ENCODE results near the gene SPPL2C.

SPPL2C gene

GRCh38 chr17:45894022-45894784 lies 49.5 kb downstream of the SPPL2C start, which contains the start of gene MAPT:
Gene MAPT, plus strand, starts transcription at chr17:45894554. Its CDS starts 67,784 bp downstream, at chr17:45962338.
- H3K27ac ChIP-seq, result no peak within 1 kb of the TSS
- no peak for TF ChIP-seq Cebpa-rat (IDR thresholded peaks at IDR 0.05)
- H3K4me1 ChIP-seq, result peaks cover 12% of the 10 kb centered on the region
- H3K9me3 ChIP-seq, result no peaks in the 10 kb centered on the region
- peak within 1 kb of the TSS; percentile 73 for H3K4me3 ChIP-seq
- peak within 1 kb of the TSS; percentile 68 for H3K9ac ChIP-seq
- H4K20me1 ChIP-seq, result peaks cover 40% of the 10 kb centered on the region
- peak within 1 kb of the TSS; percentile 100 for H3K4me2 ChIP-seq
- H3K36me3 ChIP-seq, result no peaks in the 10 kb centered on the region
- peaks cover 63% of the 10 kb centered on the region for H3K27me3 ChIP-seq

GRCh38 chr17:45895304-45895968 lies 50.8 kb downstream of the SPPL2C start:
- Histone ChIP-seq H3K9me3 (no peaks in the 10 kb centered on the region), H3K36me3 (no peaks in the 10 kb centered on the region), H3K27ac (no peak overlapping the region), H3K4me1 (peaks cover 12% of the 10 kb centered on the region), H3K4me2 (peak overlapping the region; percentile 100), H3K4me3 (peak overlapping the region; percentile 73), H3K27me3 (peaks cover 75% of the 10 kb centered on the region), H4K20me1 (peaks cover 44% of the 10 kb centered on the region), H3K9ac (peak overlapping the region; percentile 68; the same call in 1 of the 2 replicates)
- no peak for TF ChIP-seq Cebpa-rat (IDR thresholded peaks at IDR 0.05)

- H3K9ac ChIP-seq, result no peak overlapping the region
- peak overlapping the region; percentile 100 for H3K4me2 ChIP-seq
- H3K9me3 ChIP-seq, result no peaks in the 10 kb centered on the region
- no peaks in the 10 kb centered on the region for H3K36me3 ChIP-seq
- H3K27me3 ChIP-seq, result peaks cover 81% of the 10 kb centered on the region
- H4K20me1 ChIP-seq, result peaks cover 44% of the 10 kb centered on the region
- no peak overlapping the region for H3K27ac ChIP-seq
- TF ChIP-seq Cebpa-rat (IDR thresholded peaks at IDR 0.05), result no peak
- H3K4me1 ChIP-seq, result peaks cover 12% of the 10 kb centered on the region
- H3K4me3 ChIP-seq, result peak overlapping the region; percentile 73
Observed at GRCh38 chr17:45895969-45896785, 51.5 kb downstream of the SPPL2C start.
